ENCODE data around the gene CACNA1C.

Gene CACNA1C

DNA sequence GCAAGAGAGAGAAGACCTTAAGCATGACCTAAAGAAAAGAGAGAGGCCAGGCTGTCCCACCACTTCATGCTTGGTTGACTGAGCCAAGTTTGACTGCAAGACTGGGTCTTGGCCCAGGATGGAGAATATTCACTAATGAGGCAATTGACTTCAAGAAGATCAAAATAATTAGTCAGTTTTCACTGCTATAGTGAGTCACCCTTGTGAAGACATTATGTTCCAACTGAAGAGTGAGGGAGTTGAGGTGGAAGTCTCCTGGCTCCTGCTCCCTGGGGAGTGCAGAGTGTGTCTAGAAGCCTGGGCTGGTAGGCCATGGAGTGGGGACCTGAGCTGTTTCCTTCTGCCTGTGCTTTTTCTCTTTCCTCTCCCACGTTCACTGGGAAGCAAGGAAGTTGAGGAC, 117.6 kb downstream of the CACNA1C start:
- Histone ChIP-seq H3K79me2 (ENCODE audit: insufficient read depth, low read depth) (no peaks in the 10 kb centered on the region), H4K20me1 (ENCODE audit: insufficient read depth) (no peaks in the 10 kb centered on the region), H3K27me3 (ENCODE audit: insufficient read depth, low read depth) (no peaks in the 10 kb centered on the region), H3K9ac (no peak overlapping the region), H3K36me3 (ENCODE audit: insufficient read depth) (no peaks in the 10 kb centered on the region), H2AFZ (ENCODE audit: low read depth) (no peak overlapping the region), H3K4me2 (no peak overlapping the region), H3K27ac (no peak overlapping the region), H3K4me3 (IDR thresholded peaks at IDR 0.05; ENCODE audit: insufficient read depth, low read depth, low read length) (no peak overlapping the region), H3K4me1 (ENCODE audit: low read depth, poor library complexity, severe bottlenecking) (no peaks in the 10 kb centered on the region)
- TF ChIP-seq, protein P1, sequence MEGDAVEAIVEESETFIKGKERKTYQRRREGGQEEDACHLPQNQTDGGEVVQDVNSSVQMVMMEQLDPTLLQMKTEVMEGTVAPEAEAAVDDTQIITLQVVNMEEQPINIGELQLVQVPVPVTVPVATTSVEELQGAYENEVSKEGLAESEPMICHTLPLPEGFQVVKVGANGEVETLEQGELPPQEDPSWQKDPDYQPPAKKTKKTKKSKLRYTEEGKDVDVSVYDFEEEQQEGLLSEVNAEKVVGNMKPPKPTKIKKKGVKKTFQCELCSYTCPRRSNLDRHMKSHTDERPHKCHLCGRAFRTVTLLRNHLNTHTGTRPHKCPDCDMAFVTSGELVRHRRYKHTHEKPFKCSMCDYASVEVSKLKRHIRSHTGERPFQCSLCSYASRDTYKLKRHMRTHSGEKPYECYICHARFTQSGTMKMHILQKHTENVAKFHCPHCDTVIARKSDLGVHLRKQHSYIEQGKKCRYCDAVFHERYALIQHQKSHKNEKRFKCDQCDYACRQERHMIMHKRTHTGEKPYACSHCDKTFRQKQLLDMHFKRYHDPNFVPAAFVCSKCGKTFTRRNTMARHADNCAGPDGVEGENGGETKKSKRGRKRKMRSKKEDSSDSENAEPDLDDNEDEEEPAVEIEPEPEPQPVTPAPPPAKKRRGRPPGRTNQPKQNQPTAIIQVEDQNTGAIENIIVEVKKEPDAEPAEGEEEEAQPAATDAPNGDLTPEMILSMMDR (conservative IDR thresholded peaks at IDR 0.05; ENCODE audit: low read depth, low read length) = no peak

DNA sequence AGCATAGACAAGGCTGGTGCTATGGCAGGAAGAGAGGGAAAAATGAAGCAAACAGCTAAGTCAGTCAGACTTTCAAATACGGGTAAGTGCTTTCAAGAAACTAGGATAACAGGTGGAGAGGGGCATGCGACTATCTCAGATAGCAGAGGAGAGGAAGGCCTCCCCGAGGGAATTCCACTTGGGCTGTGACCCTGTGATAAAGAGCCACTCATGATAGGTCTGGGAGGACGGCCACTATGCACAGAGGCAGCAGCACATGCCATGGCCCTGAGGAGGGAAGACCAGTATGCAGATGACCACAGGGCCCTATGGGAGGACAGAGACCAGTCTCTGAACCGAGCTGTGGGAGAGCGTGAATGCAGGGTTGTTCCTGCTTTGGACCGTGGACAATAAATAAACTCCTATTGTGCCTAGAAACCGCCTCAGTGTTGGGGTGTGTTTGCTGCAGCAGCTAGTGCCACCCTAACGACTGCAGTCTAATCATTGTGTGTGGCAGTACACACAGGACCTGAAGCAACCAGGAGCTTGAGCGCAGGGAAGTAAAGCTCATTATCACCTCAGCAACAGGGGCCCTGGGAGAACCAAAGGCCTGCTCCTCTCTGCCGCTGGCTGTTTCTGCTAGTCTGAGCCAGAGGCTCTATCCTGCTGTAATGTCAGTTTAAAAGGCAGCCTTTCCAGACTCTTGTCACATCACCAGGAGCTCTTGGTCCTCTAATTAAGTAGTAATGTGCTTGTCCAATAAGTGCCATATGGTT, 119.1 kb downstream of the CACNA1C start:
- TF ChIP-seq, protein P1 (conservative IDR thresholded peaks at IDR 0.05; ENCODE audit: low read depth, low read length) = no peak
- Histone ChIP-seq H4K20me1 (ENCODE audit: insufficient read depth) (no peaks in the 10 kb centered on the region), H3K79me2 (ENCODE audit: insufficient read depth, low read depth) (no peaks in the 10 kb centered on the region), H3K4me1 (ENCODE audit: low read depth, poor library complexity, severe bottlenecking) (no peaks in the 10 kb centered on the region), H3K36me3 (ENCODE audit: insufficient read depth) (no peaks in the 10 kb centered on the region), H3K9ac (no peak overlapping the region), H3K4me3 (IDR thresholded peaks at IDR 0.05; ENCODE audit: insufficient read depth, low read depth, low read length) (no peak overlapping the region), H3K27ac (no peak overlapping the region), H3K27me3 (ENCODE audit: insufficient read depth, low read depth) (no peaks in the 10 kb centered on the region), H2AFZ (ENCODE audit: low read depth) (no peak overlapping the region), H3K4me2 (no peak overlapping the region)

DNA sequence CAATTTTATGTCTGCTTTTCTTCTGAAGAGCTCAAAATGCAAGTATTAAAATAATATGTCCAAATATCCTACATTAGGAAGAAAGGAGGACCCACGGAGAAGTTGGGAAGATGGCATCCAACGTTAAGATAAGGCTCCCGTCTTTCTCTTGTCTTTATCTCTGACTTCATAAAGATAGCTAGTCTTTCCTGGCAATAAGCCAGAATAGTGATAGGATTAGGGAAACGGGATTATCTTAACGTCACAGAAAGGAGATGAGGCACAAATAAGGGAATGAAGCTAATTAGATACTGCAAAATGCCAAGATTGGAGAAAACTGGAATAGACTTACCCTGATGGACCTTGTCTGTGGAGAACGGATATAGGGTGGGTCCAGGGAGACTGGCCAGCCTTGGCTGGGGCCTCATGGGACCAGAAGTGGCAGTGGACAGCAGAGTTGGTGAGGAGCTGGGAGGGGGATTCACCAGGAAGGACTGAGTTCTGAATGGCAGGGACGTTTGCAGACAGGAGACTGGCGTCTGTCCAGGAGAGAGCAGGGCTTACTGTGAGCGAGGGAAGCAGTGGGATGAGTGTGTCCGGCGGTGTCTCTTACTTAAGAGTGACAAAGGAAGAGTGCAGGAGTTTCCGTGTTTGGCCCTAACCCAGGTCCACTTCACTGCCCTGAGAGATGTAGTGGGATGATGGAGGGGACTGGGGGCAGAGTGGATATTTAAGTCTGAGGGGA, 119.9 kb downstream of the CACNA1C start:
- Histone ChIP-seq H4K20me1 (ENCODE audit: insufficient read depth) (no peaks in the 10 kb centered on the region), H3K9ac (no peak overlapping the region), H3K4me2 (no peak overlapping the region), H3K4me3 (IDR thresholded peaks at IDR 0.05; ENCODE audit: insufficient read depth, low read depth, low read length) (no peak overlapping the region), H3K79me2 (ENCODE audit: insufficient read depth, low read depth) (no peaks in the 10 kb centered on the region), H3K4me1 (ENCODE audit: low read depth, poor library complexity, severe bottlenecking) (no peaks in the 10 kb centered on the region), H2AFZ (ENCODE audit: low read depth) (no peak overlapping the region), H3K36me3 (ENCODE audit: insufficient read depth) (no peaks in the 10 kb centered on the region), H3K27me3 (ENCODE audit: insufficient read depth, low read depth) (no peaks in the 10 kb centered on the region), H3K27ac (no peak overlapping the region)
- TF ChIP-seq, protein P1 (conservative IDR thresholded peaks at IDR 0.05; ENCODE audit: low read depth, low read length) = no peak

DNA sequence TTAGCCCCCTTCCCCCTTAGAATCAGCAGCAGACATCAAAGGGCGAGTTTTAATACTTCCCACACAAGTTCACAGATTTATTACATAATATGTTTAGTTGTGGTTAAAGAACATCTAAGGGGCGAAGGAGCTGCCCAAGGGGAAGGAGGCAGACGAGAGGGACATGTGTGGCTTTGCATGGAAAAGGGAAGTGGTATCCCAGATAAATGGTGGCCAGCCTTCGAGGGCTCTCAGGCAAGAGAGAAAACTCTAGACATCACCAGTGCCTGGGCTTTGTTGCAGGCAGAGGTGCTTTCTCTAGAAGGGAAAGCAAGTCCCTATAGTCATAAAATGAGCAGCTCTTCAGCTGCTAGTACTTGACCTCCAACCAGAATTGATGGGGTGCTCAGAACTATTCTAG, 121.2 kb downstream of the CACNA1C start:
- Histone ChIP-seq H3K9ac (no peak overlapping the region), H3K27ac (no peak overlapping the region), H3K4me1 (ENCODE audit: low read depth, poor library complexity, severe bottlenecking) (no peaks in the 10 kb centered on the region), H3K4me2 (no peak overlapping the region), H2AFZ (ENCODE audit: low read depth) (no peak overlapping the region), H3K79me2 (ENCODE audit: insufficient read depth, low read depth) (no peaks in the 10 kb centered on the region), H3K36me3 (ENCODE audit: insufficient read depth) (no peaks in the 10 kb centered on the region), H3K4me3 (IDR thresholded peaks at IDR 0.05; ENCODE audit: insufficient read depth, low read depth, low read length) (no peak overlapping the region), H4K20me1 (ENCODE audit: insufficient read depth) (no peaks in the 10 kb centered on the region), H3K27me3 (ENCODE audit: insufficient read depth, low read depth) (no peaks in the 10 kb centered on the region)
- TF ChIP-seq, protein P1 (conservative IDR thresholded peaks at IDR 0.05; ENCODE audit: low read depth, low read length) = no peak
